Memory B cell (primary cell): ENCODE data around the gene OIP5.
A peak's percentile ranks its signal among the peaks of the same experiment; 100 is the strongest.

ENCODE experiments used
- ATAC-seq: fragments of 150-1000 bp; cut with Tn5 transposase; 2 replicates; pipeline ENCODE4 v1.10.0; 2021; ENCODE audit warnings: low read depth, mild to moderate bottlenecking, moderate library complexity
- DNase-seq, 2 donors: peaks; one replicate each; pipeline ENCODE4 v3.0.0; 2022; ENCODE audit warnings: low spot score in 2 of 2
- H3K27ac Mint-ChIP-seq: one replicate; pipeline ENCODE4 v1.8.0; 2022; ENCODE audit warnings: mild to moderate bottlenecking, moderate library complexity, mixed read lengths
- H3K27me3 Mint-ChIP-seq: one replicate; pipeline ENCODE4 v1.8.0; 2022; ENCODE audit warnings: mixed read lengths
- H3K36me3 Mint-ChIP-seq: one replicate; pipeline ENCODE4 v1.8.0; 2022; ENCODE audit warnings: mild to moderate bottlenecking, mixed read lengths
- H3K4me1 Mint-ChIP-seq: one replicate; pipeline ENCODE4 v1.8.0; 2022; ENCODE audit warnings: mixed read lengths
- H3K4me3 Mint-ChIP-seq: one replicate; pipeline ENCODE4 v1.8.0; 2022; ENCODE audit warnings: mild to moderate bottlenecking, moderate library complexity, mixed read lengths
- H3K9me3 Mint-ChIP-seq: one replicate; pipeline ENCODE4 v1.8.0; 2022; ENCODE audit warnings: mixed read lengths

The OIP5 gene

DNA sequence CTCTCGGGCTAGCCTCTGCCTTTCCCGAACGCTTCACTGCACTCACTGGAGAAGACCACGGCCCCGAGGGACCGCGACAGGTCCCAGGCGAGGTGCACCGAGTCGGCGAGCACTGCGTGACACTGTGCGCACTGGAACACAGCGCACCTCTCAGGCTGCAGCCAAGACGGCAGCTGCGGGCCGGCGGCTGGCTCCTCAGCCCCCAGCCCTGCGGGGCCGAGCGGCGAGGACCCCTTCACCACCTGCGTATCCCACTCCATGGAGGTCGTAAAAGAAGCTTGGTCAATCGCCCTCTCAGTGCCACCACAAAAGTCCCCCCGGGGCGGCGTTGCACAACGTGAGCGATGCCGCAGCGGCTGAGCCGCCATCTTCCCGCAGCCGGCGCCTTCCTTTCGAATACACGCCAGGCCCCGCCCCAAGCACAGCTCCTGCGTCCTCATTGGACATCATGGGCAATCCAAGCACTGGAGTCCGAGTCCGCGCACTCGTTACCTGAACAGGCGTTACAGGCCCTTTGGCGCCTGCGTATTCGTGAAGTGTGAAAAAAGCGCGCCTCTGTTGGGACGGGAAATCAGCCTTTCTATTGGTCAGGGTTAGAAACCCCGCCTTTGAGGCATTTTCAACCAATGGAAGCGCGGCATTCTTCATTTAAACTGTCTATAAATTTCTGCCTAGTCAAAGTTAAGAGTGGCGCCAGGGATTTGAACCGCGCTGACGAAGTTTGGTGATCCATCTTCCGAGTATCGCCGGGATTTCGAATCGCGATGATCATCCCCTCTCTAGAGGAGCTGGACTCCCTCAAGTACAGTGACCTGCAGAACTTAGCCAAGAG is at the start of gene OIP5, which contains the start of gene NUSAP1:
Gene OIP5 (minus strand): TSS at position 398 of the 832 bp plus-strand sequence. CDS start 30 bp downstream, at position 368.
Gene NUSAP1 (plus strand): TSS at position 688 of the 832 bp plus-strand sequence. CDS start 77 bp downstream, at position 765.
- no peaks in the 10 kb centered on the region for H3K9me3 Mint-ChIP-seq
- no peaks in the 10 kb centered on the region for H3K27me3 Mint-ChIP-seq
- peak within 1 kb of the TSS; percentile 85 for H3K27ac Mint-ChIP-seq
- ATAC-seq = peak; percentile 88
- H3K4me1 Mint-ChIP-seq = peaks cover 16% of the 10 kb centered on the region
- peak within 1 kb of the TSS; percentile 92 for H3K4me3 Mint-ChIP-seq
- no peaks in the 10 kb centered on the region for H3K36me3 Mint-ChIP-seq
- DNase-seq = peak; percentile 85 to 94

DNA sequence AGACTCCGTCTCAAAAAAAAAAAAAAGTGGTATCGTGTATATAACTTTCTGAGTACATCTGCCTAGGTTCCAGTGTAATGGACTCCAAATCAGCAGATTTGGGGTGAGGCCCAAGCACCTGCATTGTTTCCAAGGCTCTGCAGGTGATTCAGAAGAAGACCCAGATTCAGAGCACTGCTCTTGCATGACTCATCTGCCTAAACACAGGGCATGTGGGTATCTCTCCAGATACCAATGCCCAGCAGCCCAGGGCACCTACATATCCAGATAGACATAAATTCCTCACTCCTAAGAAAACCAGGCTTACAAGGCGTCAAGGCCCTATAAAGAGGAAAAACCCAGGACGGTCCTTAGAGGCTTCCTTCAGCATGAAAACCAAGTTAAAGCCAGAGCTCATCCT is 45.6 kb upstream of the OIP5 start:
- H3K9me3 Mint-ChIP-seq = no peaks in the 10 kb centered on the region
- ATAC-seq = no peak
- no peak for DNase-seq
- H3K4me3 Mint-ChIP-seq = no peak overlapping the region
- no peaks in the 10 kb centered on the region for H3K27me3 Mint-ChIP-seq
- H3K4me1 Mint-ChIP-seq = no peaks in the 10 kb centered on the region
- no peak overlapping the region for H3K27ac Mint-ChIP-seq
- H3K36me3 Mint-ChIP-seq = peaks cover 3% of the 10 kb centered on the region

DNA sequence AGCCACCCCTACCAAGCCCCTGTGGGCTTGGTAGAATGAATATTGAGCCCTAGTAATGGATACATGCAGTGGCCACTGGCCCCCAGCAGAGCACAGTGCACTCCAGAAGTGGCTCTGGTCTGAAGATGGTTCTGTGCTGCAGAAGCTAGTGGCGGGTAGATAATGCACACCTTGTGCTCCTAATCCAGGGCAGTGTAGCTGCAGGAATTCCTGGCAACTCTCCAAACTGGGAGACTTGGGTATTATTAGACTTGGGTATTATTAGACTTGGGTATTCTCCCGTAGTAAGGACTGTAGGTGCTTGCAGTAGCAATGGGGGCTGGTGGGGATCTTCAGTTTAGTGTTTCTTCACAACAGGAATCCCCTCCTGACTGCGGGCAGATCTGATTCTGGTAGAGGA is 35.0 kb upstream of the OIP5 start:
- no peak for DNase-seq
- H3K27ac Mint-ChIP-seq = no peak overlapping the region
- ATAC-seq = no peak
- H3K9me3 Mint-ChIP-seq = no peaks in the 10 kb centered on the region
- H3K4me1 Mint-ChIP-seq = no peaks in the 10 kb centered on the region
- H3K27me3 Mint-ChIP-seq = no peaks in the 10 kb centered on the region
- H3K4me3 Mint-ChIP-seq = no peak overlapping the region
- peaks cover 3% of the 10 kb centered on the region for H3K36me3 Mint-ChIP-seq

DNA sequence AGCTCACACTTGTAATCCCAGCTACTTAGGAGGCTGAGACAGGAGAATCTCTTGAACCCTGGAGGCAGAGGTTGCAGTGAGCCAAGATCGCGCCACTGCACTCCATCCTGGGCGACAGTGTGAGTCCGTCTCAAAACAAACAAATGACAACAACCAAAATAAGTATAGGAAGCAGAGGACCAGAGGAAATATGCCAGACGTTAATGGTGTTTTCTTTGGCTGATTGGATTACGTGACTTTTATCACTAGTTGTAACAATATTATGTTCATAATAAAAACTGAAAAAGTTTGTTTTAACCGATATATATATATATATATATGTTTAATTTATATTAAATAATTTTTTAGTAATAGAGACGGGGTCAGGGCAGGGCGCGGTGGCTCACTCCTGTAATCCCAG is 22.0 kb upstream of the OIP5 start:
- no peak overlapping the region for H3K4me3 Mint-ChIP-seq
- H3K27ac Mint-ChIP-seq = no peak overlapping the region
- H3K36me3 Mint-ChIP-seq = peaks cover 2% of the 10 kb centered on the region

DNA sequence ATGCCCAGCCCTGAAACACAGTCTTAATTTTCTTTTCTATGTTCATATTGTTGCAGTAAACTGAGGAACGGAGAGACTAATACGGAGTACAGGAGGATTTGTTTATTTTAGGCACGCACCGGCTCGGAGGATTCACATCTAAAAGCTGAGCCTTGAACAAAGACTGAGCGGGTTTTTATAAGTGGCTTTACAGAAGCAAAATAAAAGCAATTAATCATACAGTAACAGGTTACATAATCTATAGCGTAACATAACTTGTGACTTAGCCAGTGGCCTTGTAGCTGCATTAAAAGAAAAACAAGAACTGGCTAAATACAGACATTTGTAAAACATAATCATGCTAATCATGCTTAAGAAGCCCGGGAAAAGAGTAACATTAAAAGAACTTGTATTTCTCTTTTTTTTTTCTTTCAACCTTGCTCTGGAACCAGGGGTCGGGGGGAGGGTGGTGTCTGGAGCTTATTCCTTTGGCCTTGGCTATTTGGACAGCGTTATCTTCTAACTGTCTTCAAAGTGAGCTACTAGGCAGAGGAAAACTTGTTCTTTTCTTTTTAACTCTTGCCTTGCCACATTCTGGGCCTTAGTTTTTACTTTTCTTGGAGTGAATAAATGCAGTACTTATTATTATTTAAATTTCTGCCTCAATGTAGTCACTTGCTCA is 17.8 kb upstream of the OIP5 start:
- no peaks in the 10 kb centered on the region for H3K27me3 Mint-ChIP-seq
- H3K36me3 Mint-ChIP-seq = peaks cover 5% of the 10 kb centered on the region
- H3K9me3 Mint-ChIP-seq = no peaks in the 10 kb centered on the region
- no peaks in the 10 kb centered on the region for H3K4me1 Mint-ChIP-seq
- no peak overlapping the region for H3K4me3 Mint-ChIP-seq
- DNase-seq (no peak), ATAC-seq (no peak)
- H3K27ac Mint-ChIP-seq = no peak overlapping the region

More for the DNA sequence above, 22.0 kb upstream of the OIP5 start:
- Mint-ChIP-seq H3K27me3 (no peaks in the 10 kb centered on the region), H3K4me1 (no peaks in the 10 kb centered on the region), H3K9me3 (no peaks in the 10 kb centered on the region)
- ATAC-seq (no peak), DNase-seq (no peak)

DNA sequence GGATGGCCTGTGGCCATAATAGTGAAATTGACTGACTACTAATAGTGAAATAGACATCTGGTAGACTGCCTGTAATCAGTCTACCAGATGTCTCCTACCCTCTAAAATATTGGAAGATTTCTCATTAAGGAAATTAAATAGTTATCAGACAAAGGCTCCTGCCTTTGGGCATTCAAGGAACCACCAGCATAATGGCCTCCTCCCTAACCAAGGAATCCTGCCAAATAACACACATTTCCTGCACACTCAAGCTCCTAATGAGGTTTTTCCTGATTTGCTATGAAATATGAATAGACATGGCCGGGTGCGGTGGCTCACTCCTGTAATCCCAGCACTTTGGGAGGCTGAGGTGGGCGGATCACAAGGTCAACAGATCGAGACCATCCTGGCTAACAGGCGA is 14.8 kb upstream of the OIP5 start:
- no peaks in the 10 kb centered on the region for H3K27me3 Mint-ChIP-seq
- ATAC-seq = no peak
- no peaks in the 10 kb centered on the region for H3K9me3 Mint-ChIP-seq
- peaks cover 5% of the 10 kb centered on the region for H3K36me3 Mint-ChIP-seq
- no peaks in the 10 kb centered on the region for H3K4me1 Mint-ChIP-seq
- no peak for DNase-seq
- no peak overlapping the region for H3K27ac Mint-ChIP-seq
- H3K4me3 Mint-ChIP-seq = no peak overlapping the region

DNA sequence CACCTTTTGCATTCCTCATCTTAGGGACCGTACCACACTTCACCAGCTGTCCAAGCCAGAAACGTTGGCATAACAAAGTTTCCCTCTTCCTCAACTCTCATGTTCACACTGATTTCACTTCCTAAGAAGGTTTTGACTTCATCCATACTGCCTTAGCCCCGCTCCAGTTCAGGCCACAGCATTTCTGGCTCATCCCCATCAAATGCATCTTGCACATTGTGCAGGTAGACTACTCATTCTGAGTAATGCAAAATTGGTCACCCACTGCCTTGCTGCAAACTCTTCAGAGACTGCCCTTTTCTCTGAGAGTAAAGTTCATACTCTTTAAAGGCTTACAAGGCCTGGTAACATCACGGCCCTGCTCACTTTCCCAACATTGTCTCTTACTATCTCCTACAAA is 9.1 kb upstream of the OIP5 start:
- DNase-seq (no peak), ATAC-seq (no peak)
- Mint-ChIP-seq H3K9me3 (no peaks in the 10 kb centered on the region), H3K27me3 (no peaks in the 10 kb centered on the region), H3K36me3 (peaks cover 3% of the 10 kb centered on the region), H3K27ac (no peak overlapping the region), H3K4me1 (peaks cover 11% of the 10 kb centered on the region), H3K4me3 (no peak overlapping the region)

DNA sequence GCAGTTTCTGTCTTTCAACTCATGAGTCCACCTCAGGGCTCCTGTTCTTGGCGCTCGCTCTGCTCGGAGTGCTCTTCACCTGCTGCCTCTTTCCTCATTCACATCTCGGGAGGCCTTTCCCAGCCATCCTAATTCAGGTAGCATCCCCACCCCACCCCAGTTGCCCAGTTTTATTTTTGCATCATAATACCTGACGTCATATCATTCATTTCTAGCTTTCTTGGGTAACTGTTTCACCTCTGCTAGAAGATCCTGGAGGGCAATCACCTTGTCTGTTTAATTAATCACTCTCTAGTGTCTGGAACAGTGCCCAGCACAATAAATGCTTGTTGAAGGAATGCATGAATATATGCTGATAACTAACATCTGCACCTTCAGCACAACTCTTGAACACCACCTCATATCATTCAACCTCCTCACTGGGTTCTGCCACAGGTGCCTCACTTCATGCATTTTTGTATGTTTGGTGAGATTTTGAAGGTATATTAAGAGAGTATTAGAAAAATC is 7.9 kb upstream of the OIP5 start:
- H3K9me3 Mint-ChIP-seq = no peaks in the 10 kb centered on the region
- ATAC-seq = no peak
- no peak for DNase-seq
- H3K27ac Mint-ChIP-seq = no peak overlapping the region
- H3K4me3 Mint-ChIP-seq = no peak overlapping the region
- H3K4me1 Mint-ChIP-seq = peaks cover 13% of the 10 kb centered on the region
- no peaks in the 10 kb centered on the region for H3K36me3 Mint-ChIP-seq
- no peaks in the 10 kb centered on the region for H3K27me3 Mint-ChIP-seq

DNA sequence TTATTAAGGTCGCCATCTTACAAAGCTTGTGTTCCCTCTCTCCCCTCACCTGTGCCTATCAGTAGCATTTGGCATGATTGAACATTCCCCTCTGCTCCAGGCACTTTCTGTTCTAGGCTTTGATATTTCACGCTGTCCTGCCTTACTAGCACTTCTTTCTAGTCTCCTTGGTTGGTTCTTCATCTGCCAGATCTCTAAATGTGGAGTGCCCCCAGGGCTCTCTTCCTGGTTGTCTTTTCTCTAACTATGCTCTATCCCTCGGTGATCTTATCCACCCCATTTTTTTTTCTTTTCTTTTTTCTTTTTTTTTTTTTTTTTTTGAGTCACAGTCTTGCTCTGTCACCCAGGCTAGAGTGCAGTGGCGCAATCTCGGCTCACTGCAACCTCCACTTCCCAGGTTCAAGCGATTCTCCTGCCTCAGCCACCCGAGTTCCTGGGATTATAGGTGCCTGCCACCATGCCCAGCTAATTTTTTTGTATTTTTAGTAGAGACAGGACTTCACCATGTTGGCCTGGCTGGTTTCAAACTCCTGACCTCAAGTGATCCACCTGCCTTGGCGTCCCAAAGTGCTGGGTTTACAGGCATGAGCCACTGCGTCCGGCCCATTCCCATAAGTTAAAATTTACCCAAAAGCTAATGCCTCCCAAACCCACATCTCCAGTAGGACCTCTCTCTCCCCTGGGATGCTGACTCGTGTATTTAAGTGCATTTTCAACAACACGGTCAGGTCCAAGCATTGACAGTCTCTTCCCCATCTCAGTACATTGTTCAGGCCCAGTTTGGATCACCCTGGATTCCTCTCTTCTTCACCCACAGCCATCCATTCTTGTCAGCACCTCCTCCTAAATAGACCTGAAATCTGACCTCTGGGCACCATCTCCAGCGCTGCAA is 5.5 kb upstream of the OIP5 start:
- H3K27me3 Mint-ChIP-seq = no peaks in the 10 kb centered on the region
- H3K9me3 Mint-ChIP-seq = no peaks in the 10 kb centered on the region
- no peak overlapping the region for H3K27ac Mint-ChIP-seq
- ATAC-seq = no peak
- peaks cover 20% of the 10 kb centered on the region for H3K4me1 Mint-ChIP-seq
- no peaks in the 10 kb centered on the region for H3K36me3 Mint-ChIP-seq
- DNase-seq = no peak
- no peak overlapping the region for H3K4me3 Mint-ChIP-seq

DNA sequence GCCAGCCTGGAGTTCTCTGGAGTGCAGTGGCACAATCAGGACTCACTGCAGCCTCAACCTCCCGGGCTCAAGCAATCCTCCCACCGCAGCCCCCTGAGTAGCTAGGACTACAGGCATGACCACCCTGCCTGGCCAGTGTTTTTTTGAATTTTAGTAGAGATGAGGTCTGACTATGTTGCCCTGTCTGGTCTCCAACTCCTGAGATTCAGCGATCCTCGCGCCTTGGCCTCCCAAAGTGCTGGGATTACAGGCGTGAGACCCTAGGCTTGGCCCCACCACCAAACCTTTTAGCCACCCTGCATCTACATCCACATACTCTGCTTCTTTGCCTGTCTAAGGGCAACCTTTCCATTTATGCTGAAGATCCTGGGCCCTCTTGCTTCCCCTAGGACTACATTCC is 4.7 kb upstream of the OIP5 start:
- Mint-ChIP-seq H3K4me3 (no peak overlapping the region), H3K27me3 (no peaks in the 10 kb centered on the region), H3K9me3 (no peaks in the 10 kb centered on the region), H3K36me3 (no peaks in the 10 kb centered on the region), H3K4me1 (peaks cover 22% of the 10 kb centered on the region), H3K27ac (no peak overlapping the region)
- DNase-seq = no peak
- no peak for ATAC-seq

DNA sequence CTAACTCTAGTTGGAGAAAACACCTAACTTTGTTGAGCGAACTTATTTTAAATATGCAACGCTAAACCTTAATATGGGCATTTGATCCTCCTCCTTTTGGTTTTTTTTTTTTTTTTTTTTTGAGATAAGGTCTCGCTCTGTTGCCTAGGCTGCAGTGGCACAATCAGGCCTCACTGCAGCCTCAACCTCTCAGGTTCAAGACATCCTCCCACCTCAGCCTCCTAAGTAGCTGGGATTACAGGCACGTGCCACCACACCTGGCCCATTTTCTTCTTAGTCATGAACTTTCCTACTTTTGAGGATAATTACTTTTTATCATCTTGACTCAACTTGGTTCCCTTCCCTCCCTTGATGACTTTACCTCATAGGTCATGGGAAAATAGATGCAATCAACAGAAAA is 4.2 kb upstream of the OIP5 start:
- no peaks in the 10 kb centered on the region for H3K36me3 Mint-ChIP-seq
- H3K9me3 Mint-ChIP-seq = no peaks in the 10 kb centered on the region
- H3K27ac Mint-ChIP-seq = no peak overlapping the region
- ATAC-seq (no peak), DNase-seq (no peak)
- H3K27me3 Mint-ChIP-seq = no peaks in the 10 kb centered on the region
- no peak overlapping the region for H3K4me3 Mint-ChIP-seq
- peaks cover 22% of the 10 kb centered on the region for H3K4me1 Mint-ChIP-seq

DNA sequence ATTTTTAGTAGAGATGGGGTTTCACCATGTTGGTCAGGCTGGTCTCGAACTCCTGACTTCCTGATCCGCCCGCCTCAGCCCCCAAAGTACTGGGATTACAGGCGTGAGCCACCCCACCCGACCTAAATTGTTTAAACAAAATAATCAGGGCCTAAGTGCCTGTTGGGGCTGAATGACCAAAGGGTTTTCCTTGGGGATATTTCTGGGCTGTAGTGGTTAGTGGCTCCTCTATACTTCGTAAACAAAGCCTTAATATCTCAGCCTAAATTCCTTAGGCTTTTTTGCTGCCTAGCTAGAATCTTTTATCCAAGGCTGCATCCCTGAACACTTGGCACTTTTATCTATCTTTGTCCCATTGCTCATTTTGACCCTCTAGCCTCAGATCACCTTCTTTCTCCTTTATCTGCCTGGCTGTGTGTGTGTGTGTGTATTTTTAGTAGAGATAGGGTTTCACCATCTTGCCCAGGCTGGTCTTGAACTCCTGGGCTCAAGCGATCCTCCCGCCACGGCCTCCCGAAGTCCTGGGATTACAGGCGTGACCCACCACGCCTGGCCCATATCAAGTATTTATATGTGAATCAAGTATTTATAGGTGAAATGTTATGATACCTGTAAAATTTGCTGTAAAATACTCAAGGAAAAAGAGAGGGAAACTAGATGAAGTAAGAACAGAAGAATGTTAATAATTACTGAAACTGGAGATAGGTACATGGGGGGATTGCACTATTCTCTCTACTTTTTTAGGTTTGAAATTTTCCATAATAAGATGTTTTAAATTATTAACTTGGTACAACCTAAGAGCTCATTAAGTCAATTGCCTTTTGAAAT is 2.1 kb upstream of the OIP5 start:
- H3K4me1 Mint-ChIP-seq = peaks cover 18% of the 10 kb centered on the region
- no peaks in the 10 kb centered on the region for H3K27me3 Mint-ChIP-seq
- peak overlapping the region; percentile 92 for H3K4me3 Mint-ChIP-seq

DNA sequence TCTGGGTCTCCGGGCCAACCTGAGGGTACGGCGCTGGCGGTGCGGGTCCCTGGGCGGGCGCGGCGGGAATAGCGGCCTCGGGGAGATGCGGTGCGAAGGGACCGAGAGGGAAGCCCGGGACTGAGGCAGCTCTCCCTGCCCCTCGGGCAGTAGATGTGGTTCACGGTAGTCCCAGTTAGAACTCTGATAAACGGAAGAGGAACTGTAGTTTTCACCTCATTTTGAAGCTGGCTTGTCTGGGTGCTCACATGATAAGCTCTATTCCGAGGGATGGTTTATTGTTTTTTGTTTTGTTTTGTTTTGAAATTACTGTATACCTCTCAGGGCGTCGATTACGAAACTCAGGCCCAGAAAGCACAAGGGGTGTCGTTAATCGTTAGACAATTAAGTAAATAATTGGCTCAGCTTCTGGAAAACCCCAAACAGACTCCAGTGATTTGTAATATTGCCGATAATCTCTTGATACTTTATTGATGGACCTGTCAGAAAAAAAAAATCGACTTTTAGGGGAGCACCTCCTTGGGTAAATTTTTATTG is 703 bp upstream of the OIP5 start:
- DNase-seq (no peak), ATAC-seq (peak; percentile 33)
- Mint-ChIP-seq H3K4me1 (peaks cover 18% of the 10 kb centered on the region), H3K36me3 (no peaks in the 10 kb centered on the region), H3K27me3 (no peaks in the 10 kb centered on the region), H3K4me3 (peak overlapping the region; percentile 92), H3K27ac (peak overlapping the region; percentile 85), H3K9me3 (no peaks in the 10 kb centered on the region)

More for the DNA sequence above, 2.1 kb upstream of the OIP5 start:
- no peaks in the 10 kb centered on the region for H3K9me3 Mint-ChIP-seq
- DNase-seq = no peak
- ATAC-seq = no peak
- no peaks in the 10 kb centered on the region for H3K36me3 Mint-ChIP-seq
- peak overlapping the region; percentile 85 for H3K27ac Mint-ChIP-seq
